ENCODE measurements around the gene VAX1. TPM values are rescaled to one million over a fixed set of nuclear protein-coding genes. Genes with fewer than 3 reads are reported as not detected.

Gene VAX1
- total and polyA plus RNA-seq, 2 of the 4 experiments (the other 2 are of a cell fraction): not detected

DNA sequence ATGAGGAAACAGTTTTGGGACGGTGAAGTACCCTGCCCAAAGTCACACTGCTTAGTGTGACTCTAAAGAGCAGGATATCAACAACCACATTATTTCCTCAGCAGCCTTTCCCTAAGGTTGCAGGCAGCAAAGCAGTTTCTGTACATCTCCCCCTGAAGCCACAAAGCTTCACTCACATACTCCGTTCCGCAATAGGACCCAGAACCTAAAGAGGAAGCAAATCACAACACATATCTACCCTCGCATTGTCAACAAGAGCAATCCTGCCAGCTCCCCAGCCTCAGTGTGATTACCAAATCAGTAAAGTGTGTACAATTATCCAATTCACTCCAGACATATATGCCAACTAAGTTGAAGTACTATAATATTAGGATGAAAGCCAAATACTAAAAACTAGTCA, 30.8 kb downstream of the VAX1 start:
- H4K20me1 ChIP-seq (ENCODE audit: insufficient read depth, low read length): no peaks in the 10 kb centered on the region
- intact Hi-C loops (cut with micrococcal nuclease): no loop called here
- no peak overlapping the region for H2BK5ac ChIP-seq (ENCODE audit: low read depth, low read length, poor library complexity, severe bottlenecking)
- no peak overlapping the region for H2BK20ac ChIP-seq (ENCODE audit: low read depth, low read length)
- H3K56ac ChIP-seq (ENCODE audit: extremely low read depth, insufficient read depth, low read length): no peak overlapping the region
- H2BK120ac ChIP-seq (ENCODE audit: low read depth, low read length): no peak overlapping the region
- no peak overlapping the region for H3K18ac ChIP-seq (ENCODE audit: low read depth, low read length)
- H4K5ac ChIP-seq (ENCODE audit: low read depth, low read length): no peak overlapping the region
- H3K4ac ChIP-seq (ENCODE audit: low read depth, low read length): no peak overlapping the region
- H3K9ac ChIP-seq (ENCODE audit: low read depth, low read length): no peak overlapping the region
- no peak overlapping the region for H3K27ac ChIP-seq (ENCODE audit: insufficient read depth, low read length)
- no peak overlapping the region for H4K8ac ChIP-seq (ENCODE audit: low read depth in 2 of 2, low read length in 2 of 2)
- H3K4me3 ChIP-seq (ENCODE audit: insufficient read depth, low read depth, low read length): no peak overlapping the region
- no TSS peak for BruUV-seq (replicated peaks)
- H3K79me1 ChIP-seq (ENCODE audit: low read depth in 1 of 2, low read length in 2 of 2): no peaks in the 10 kb centered on the region
- DNase-seq (no peak), ATAC-seq (ENCODE audit: low read depth) (no peak)
- in situ Hi-C loops (cut with MboI; ENCODE audit: low sequenced_read_pairs): no loop called here
- H3K27me3 ChIP-seq (ENCODE audit: control insufficient read depth, insufficient read depth, low read length): no peaks in the 10 kb centered on the region
- no peak overlapping the region for H4K91ac ChIP-seq (ENCODE audit: insufficient read depth, low read depth, low read length)
- no peak overlapping the region for H2BK15ac ChIP-seq (ENCODE audit: low read depth, low read length)
- WGBS, 2 experiments (ENCODE audit: extremely low coverage in 2 of 2, insufficient read length in 1 of 2): no CpG with 5 or more reads among the region's 4 CpGs
- no peaks in the 10 kb centered on the region for H3K9me1 ChIP-seq (ENCODE audit: insufficient read depth, low read length)
- no peak overlapping the region for H3K14ac ChIP-seq (replicated peaks; ENCODE audit: low read depth, low read length)
- no peaks in the 10 kb centered on the region for H3K9me3 ChIP-seq (ENCODE audit: control insufficient read depth, insufficient read depth, low read length)
- no peak overlapping the region for H3K23ac ChIP-seq (ENCODE audit: low read depth, low read length)
- H3K36me3 ChIP-seq (ENCODE audit: control insufficient read depth, insufficient read depth, low read length): no peaks in the 10 kb centered on the region
- H3K4me1 ChIP-seq (ENCODE audit: control insufficient read depth, insufficient read depth, low read length): no peaks in the 10 kb centered on the region
- POLR2A ChIA-PET (ENCODE audit: unreplicated experiment): no interaction called here
- no peak overlapping the region for H2AFZ ChIP-seq (replicated peaks; ENCODE audit: low read length, poor library complexity)
- H2AK5ac ChIP-seq (ENCODE audit: low read depth, low read length): no peak overlapping the region
- no peak overlapping the region for H3K4me2 ChIP-seq (ENCODE audit: low read depth, low read length)
- dilution Hi-C loops (cut with HindIII; ENCODE audit: low sequenced_read_pairs, unreplicated experiment): no loop called here
- TF ChIP-seq CHD1 (IDR thresholded peaks at IDR 0.05; ENCODE audit: low read depth, low read length) (no peak), MAFK (IDR thresholded peaks at IDR 0.05; ENCODE audit: low read depth, low read length) (no peak), POLR2A (IDR thresholded peaks at IDR 0.05; ENCODE audit: low read depth, low read length) (no peak), RAD21 (IDR thresholded peaks at IDR 0.05; ENCODE audit: low read length) (no peak), FOS (IDR thresholded peaks at IDR 0.05; ENCODE audit: low read depth, low read length) (no peak), SMC3 (IDR thresholded peaks at IDR 0.05; ENCODE audit: low read depth, low read length) (no peak), RFX5 (IDR thresholded peaks at IDR 0.05; ENCODE audit: low read depth, low read length) (no peak), BHLHE40 (IDR thresholded peaks at IDR 0.05; ENCODE audit: low read depth, low read length) (no peak), MAZ (IDR thresholded peaks at IDR 0.05; ENCODE audit: borderline replicate concordance, low read depth, low read length) (no peak), NFE2L2 (IDR thresholded peaks at IDR 0.05; ENCODE audit: low read depth, low read length) (no peak), RCOR1 (IDR thresholded peaks at IDR 0.05; ENCODE audit: insufficient replicate concordance, low read length) (no peak), MXI1 (IDR thresholded peaks at IDR 0.05; ENCODE audit: borderline replicate concordance, low read depth, low read length) (no peak), CEBPB (IDR thresholded peaks at IDR 0.05; ENCODE audit: low read depth, low read length) (no peak)
- TF ChIP-seq, protein P1, sequence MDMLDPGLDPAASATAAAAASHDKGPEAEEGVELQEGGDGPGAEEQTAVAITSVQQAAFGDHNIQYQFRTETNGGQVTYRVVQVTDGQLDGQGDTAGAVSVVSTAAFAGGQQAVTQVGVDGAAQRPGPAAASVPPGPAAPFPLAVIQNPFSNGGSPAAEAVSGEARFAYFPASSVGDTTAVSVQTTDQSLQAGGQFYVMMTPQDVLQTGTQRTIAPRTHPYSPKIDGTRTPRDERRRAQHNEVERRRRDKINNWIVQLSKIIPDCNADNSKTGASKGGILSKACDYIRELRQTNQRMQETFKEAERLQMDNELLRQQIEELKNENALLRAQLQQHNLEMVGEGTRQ (IDR thresholded peaks at IDR 0.05; ENCODE audit: low read depth, low read length): no peak
- TF ChIP-seq, protein P2, sequence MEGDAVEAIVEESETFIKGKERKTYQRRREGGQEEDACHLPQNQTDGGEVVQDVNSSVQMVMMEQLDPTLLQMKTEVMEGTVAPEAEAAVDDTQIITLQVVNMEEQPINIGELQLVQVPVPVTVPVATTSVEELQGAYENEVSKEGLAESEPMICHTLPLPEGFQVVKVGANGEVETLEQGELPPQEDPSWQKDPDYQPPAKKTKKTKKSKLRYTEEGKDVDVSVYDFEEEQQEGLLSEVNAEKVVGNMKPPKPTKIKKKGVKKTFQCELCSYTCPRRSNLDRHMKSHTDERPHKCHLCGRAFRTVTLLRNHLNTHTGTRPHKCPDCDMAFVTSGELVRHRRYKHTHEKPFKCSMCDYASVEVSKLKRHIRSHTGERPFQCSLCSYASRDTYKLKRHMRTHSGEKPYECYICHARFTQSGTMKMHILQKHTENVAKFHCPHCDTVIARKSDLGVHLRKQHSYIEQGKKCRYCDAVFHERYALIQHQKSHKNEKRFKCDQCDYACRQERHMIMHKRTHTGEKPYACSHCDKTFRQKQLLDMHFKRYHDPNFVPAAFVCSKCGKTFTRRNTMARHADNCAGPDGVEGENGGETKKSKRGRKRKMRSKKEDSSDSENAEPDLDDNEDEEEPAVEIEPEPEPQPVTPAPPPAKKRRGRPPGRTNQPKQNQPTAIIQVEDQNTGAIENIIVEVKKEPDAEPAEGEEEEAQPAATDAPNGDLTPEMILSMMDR (conservative IDR thresholded peaks at IDR 0.05; ENCODE audit: low read depth, low read length): no peak
- TF ChIP-seq, protein P3, sequence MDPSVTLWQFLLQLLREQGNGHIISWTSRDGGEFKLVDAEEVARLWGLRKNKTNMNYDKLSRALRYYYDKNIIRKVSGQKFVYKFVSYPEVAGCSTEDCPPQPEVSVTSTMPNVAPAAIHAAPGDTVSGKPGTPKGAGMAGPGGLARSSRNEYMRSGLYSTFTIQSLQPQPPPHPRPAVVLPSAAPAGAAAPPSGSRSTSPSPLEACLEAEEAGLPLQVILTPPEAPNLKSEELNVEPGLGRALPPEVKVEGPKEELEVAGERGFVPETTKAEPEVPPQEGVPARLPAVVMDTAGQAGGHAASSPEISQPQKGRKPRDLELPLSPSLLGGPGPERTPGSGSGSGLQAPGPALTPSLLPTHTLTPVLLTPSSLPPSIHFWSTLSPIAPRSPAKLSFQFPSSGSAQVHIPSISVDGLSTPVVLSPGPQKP (IDR thresholded peaks at IDR 0.05; ENCODE audit: borderline replicate concordance, low read depth, low read length): no peak
- CTCF ChIA-PET: no interaction called here
- H2AK9ac ChIP-seq (replicated peaks; ENCODE audit: low read depth, low read length, poor library complexity): no peak overlapping the region
